NB4 (cell line): ENCODE data around the gene NUAK1.

Experiments
- DNase-seq: peaks from one replicate; pipeline ENCODE4 v3.0.0; 2010; ENCODE audit warnings: low read depth
- H3K4me3 ChIP-seq: one replicate; pipeline ENCODE4 v1.5.1; 2011; ENCODE audit warnings: mild to moderate bottlenecking, low read depth, low read length, moderate library complexity
- MAX ChIP-seq: IDR thresholded peaks from 2 replicates; pipeline ENCODE4 v1.6.1; 2011; ENCODE audit warnings: low read depth, low read length
- MYC ChIP-seq: IDR thresholded peaks from 2 replicates; pipeline ENCODE4 v1.6.1; 2011; ENCODE audit warnings: low read depth, low read length
- POLR2A ChIP-seq: IDR thresholded peaks from 2 replicates; pipeline ENCODE4 v1.6.1; 2011; ENCODE audit warnings: mild to moderate bottlenecking; ENCODE audit not compliant: insufficient read length; ENCODE audit errors: extremely low read depth
- TF ChIP-seq, protein P1 (sequence below): IDR thresholded peaks from one replicate; pipeline ENCODE4 v1.5.1; 2012; ENCODE audit warnings: low read depth, low read length

The NUAK1 gene

DNA sequence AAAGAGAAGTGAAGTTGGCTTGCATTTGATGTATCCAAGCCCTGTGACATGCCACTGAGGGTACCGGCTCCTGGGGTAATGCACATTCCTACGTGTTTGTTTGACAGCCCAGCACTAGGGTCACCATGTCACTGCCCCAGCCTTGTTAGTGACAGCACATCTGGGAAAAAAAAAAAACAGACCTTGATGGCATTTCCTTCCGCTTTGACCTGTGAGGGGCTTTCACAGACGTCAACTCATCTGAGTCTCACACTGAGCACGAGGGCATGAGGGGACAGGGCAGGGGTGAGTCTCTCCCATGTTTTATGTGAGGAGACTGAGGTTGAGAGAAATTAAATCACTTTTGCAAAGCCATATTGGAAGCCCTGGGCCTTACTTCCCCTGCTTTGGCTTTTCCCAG, 111.5 kb downstream of the NUAK1 start:
- DNase-seq = no peak
- H3K4me3 ChIP-seq = no peak overlapping the region
- TF ChIP-seq MYC = no peak
- TF ChIP-seq, protein P1, sequence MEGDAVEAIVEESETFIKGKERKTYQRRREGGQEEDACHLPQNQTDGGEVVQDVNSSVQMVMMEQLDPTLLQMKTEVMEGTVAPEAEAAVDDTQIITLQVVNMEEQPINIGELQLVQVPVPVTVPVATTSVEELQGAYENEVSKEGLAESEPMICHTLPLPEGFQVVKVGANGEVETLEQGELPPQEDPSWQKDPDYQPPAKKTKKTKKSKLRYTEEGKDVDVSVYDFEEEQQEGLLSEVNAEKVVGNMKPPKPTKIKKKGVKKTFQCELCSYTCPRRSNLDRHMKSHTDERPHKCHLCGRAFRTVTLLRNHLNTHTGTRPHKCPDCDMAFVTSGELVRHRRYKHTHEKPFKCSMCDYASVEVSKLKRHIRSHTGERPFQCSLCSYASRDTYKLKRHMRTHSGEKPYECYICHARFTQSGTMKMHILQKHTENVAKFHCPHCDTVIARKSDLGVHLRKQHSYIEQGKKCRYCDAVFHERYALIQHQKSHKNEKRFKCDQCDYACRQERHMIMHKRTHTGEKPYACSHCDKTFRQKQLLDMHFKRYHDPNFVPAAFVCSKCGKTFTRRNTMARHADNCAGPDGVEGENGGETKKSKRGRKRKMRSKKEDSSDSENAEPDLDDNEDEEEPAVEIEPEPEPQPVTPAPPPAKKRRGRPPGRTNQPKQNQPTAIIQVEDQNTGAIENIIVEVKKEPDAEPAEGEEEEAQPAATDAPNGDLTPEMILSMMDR = no peak
- no peak for TF ChIP-seq MAX
- TF ChIP-seq POLR2A = no peak

- TF ChIP-seq POLR2A (no peak), MAX (no peak), MYC (no peak)
- TF ChIP-seq, protein P1 = no peak
- no peak for DNase-seq
- H3K4me3 ChIP-seq = no peak overlapping the region
Observed at GRCh38 chr12:106025129-106025528, 113.6 kb downstream of the NUAK1 start.

DNA sequence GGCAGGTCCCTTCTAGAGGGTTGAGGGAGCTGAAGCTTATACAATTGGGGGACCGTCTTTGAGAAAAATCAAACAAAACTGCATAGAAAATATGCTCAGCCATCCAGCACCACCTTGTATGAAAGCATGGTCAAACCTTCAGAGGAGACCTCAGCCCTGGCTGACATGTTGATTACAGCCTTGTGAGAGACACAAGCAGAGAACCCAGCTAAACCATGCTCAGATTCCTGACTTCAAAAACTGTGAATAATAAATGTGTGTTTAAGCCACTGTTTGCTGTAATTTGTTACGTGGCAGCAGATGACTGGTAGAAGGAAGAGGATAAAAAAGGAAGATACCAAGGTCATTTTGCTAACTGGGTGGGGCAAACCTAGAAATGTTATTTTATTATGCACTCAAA, 115.7 kb downstream of the NUAK1 start:
- no peak for DNase-seq
- H3K4me3 ChIP-seq = no peak overlapping the region
- TF ChIP-seq MAX (no peak), MYC (no peak), POLR2A (no peak)
- TF ChIP-seq, protein P1 = no peak

DNA sequence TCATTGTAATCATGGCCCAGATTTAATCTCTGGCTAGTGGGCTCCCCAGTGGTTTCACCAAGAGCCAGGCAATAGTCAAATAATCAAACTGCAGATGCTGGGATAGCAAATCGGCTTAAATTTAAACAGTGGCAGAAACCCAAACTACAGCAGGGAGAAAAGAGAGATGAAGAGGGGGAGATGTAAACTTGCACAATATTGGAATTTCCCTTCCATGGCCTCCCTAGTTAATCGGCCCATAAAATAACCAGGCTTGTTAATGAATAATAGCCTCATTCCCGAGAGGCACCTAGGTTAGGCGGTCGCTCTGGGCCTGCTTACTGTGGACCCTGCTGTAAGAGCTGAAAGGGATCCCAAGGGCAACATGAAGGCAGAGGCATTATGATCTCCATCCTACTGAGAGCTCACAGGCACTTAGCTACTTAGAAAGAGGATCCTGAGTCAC, 116.2 kb downstream of the NUAK1 start:
- TF ChIP-seq POLR2A = no peak
- TF ChIP-seq, protein P1 = no peak
- no peak for TF ChIP-seq MYC
- TF ChIP-seq MAX = no peak
- no peak for DNase-seq
- H3K4me3 ChIP-seq = no peak overlapping the region

GRCh38 chr12:106021516-106021915, 117.2 kb downstream of the NUAK1 start:
- H3K4me3 ChIP-seq = no peak overlapping the region
- no peak for TF ChIP-seq MAX
- no peak for TF ChIP-seq MYC
- no peak for TF ChIP-seq POLR2A
- TF ChIP-seq, protein P1 = no peak
- no peak for DNase-seq

GRCh38 chr12:106020736-106021135, 118.0 kb downstream of the NUAK1 start:
- H3K4me3 ChIP-seq = no peak overlapping the region
- TF ChIP-seq MAX (no peak), MYC (no peak), POLR2A (no peak)
- TF ChIP-seq, protein P1 = no peak
- DNase-seq = no peak
